ENCODE results near the gene ALPK3.

Gene ALPK3

GRCh38 chr15:84893607-84894006 lies 76.5 kb downstream of the ALPK3 start:
- no peak for DNase-seq (ENCODE audit: low spot score)

- DNase-seq (ENCODE audit: low spot score): no peak
These were observed 77.7 kb downstream of the ALPK3 start for GRCh38 chr15:84894736-84895425.

GRCh38 chr15:84898761-84899160 lies 81.6 kb downstream of the ALPK3 start:
- no peak for DNase-seq (ENCODE audit: low spot score)

- DNase-seq (ENCODE audit: low spot score): no peak
These were observed 82.6 kb downstream of the ALPK3 start for GRCh38 chr15:84899750-84900149.

- DNase-seq (ENCODE audit: low spot score): no peak
These were observed 84.4 kb downstream of the ALPK3 start for GRCh38 chr15:84901540-84901939.

GRCh38 chr15:84903751-84904150 lies 86.6 kb downstream of the ALPK3 start:
- DNase-seq (ENCODE audit: low spot score): no peak

- DNase-seq (ENCODE audit: low spot score): no peak
These were observed 87.3 kb downstream of the ALPK3 start for GRCh38 chr15:84904419-84904818.

GRCh38 chr15:84905016-84905916 lies 88.1 kb downstream of the ALPK3 start:
- no peak for DNase-seq (ENCODE audit: low spot score)

- DNase-seq (ENCODE audit: low spot score): no peak
These were observed 90.6 kb downstream of the ALPK3 start for GRCh38 chr15:84907731-84908130.

- DNase-seq (ENCODE audit: low spot score): no peak
These were observed 91.4 kb downstream of the ALPK3 start for GRCh38 chr15:84908564-84908963.

GRCh38 chr15:84909029-84909428 lies 91.9 kb downstream of the ALPK3 start:
- DNase-seq (ENCODE audit: low spot score): no peak

GRCh38 chr15:84909782-84910181 lies 92.6 kb downstream of the ALPK3 start:
- DNase-seq (ENCODE audit: low spot score): no peak

GRCh38 chr15:84910928-84911623 lies 93.9 kb downstream of the ALPK3 start:
- DNase-seq (ENCODE audit: low spot score): no peak

GRCh38 chr15:84911879-84912660 lies 94.9 kb downstream of the ALPK3 start:
- DNase-seq (ENCODE audit: low spot score): peak; percentile 61

- DNase-seq (ENCODE audit: low spot score): no peak
These were observed 96.2 kb downstream of the ALPK3 start for GRCh38 chr15:84913360-84913723.

GRCh38 chr15:84914351-84914750 lies 97.2 kb downstream of the ALPK3 start:
- DNase-seq (ENCODE audit: low spot score): no peak

- no peak for DNase-seq (ENCODE audit: low spot score)
These were observed 97.9 kb downstream of the ALPK3 start for GRCh38 chr15:84914909-84915605.

- DNase-seq (ENCODE audit: low spot score): no peak
These were observed 98.4 kb downstream of the ALPK3 start for GRCh38 chr15:84915606-84915958.

GRCh38 chr15:84917452-84917851 lies 100.3 kb downstream of the ALPK3 start:
- DNase-seq (ENCODE audit: low spot score): no peak

- no peak for DNase-seq (ENCODE audit: low spot score)
These were observed 102.0 kb downstream of the ALPK3 start for GRCh38 chr15:84919106-84919667.

- no peak for DNase-seq (ENCODE audit: low spot score)
These were observed 104.0 kb downstream of the ALPK3 start for GRCh38 chr15:84921121-84921520.
